Activated naive CD8-positive, alpha-beta T cell treated with anti-CD3 and anti-CD28 coated beads, Interleukin-2, amount 50 U/mL, for 24 hours (primary cell): Measurements from ENCODE around the gene SIGLEC15.
A peak's percentile ranks its signal among the peaks of the same experiment; 100 is the strongest.

ENCODE experiments used
- ATAC-seq: fragments of 150-1000 bp; cut with Tn5 transposase; one replicate; pipeline ENCODE4 v1.10.0; 2021
- DNase-seq: peaks from one replicate; pipeline ENCODE4 v3.0.0; 2021
- H3K27ac Mint-ChIP-seq: one replicate; pipeline ENCODE4 v1.8.0; 2021; ENCODE audit warnings: mild to moderate bottlenecking, mixed read lengths
- H3K27me3 Mint-ChIP-seq: one replicate; pipeline ENCODE4 v1.8.0; 2021; ENCODE audit warnings: mixed read lengths
- H3K36me3 Mint-ChIP-seq: one replicate; pipeline ENCODE4 v1.8.0; 2021; ENCODE audit warnings: low read depth, mixed read lengths
- H3K4me1 Mint-ChIP-seq: one replicate; pipeline ENCODE4 v1.8.0; 2021; ENCODE audit warnings: mixed read lengths
- H3K4me3 Mint-ChIP-seq: one replicate; pipeline ENCODE4 v1.8.0; 2021; ENCODE audit warnings: mild to moderate bottlenecking, moderate library complexity, mixed read lengths
- H3K9me3 Mint-ChIP-seq: one replicate; pipeline ENCODE4 v1.8.0; 2021; ENCODE audit warnings: mixed read lengths

SIGLEC15 gene

DNA sequence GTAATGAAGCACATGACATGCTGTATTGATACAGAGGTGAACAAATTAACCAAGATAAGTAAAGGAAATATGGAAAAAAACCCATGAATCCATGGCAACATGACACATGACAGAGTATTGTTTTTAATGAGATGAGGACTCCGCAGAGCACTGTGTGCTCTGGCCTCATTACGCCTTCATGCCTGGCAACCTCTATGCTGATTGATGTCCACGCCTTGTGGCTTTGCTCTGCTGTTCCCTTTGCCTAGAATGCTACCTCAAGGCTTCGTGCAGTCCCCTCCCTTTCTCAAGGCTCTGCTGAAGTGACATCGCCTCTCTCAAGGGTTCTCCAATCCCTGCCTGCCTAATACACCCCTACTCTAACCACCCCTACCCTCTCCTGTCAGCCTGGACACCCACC is 8.4 kb downstream of the SIGLEC15 start:
- no peaks in the 10 kb centered on the region for H3K36me3 Mint-ChIP-seq
- H3K27ac Mint-ChIP-seq, result no peak overlapping the region
- peaks cover 10% of the 10 kb centered on the region for H3K4me1 Mint-ChIP-seq
- H3K4me3 Mint-ChIP-seq, result no peak overlapping the region
- ATAC-seq (no peak), DNase-seq (no peak)
- peaks cover 31% of the 10 kb centered on the region for H3K27me3 Mint-ChIP-seq
- no peaks in the 10 kb centered on the region for H3K9me3 Mint-ChIP-seq

DNA sequence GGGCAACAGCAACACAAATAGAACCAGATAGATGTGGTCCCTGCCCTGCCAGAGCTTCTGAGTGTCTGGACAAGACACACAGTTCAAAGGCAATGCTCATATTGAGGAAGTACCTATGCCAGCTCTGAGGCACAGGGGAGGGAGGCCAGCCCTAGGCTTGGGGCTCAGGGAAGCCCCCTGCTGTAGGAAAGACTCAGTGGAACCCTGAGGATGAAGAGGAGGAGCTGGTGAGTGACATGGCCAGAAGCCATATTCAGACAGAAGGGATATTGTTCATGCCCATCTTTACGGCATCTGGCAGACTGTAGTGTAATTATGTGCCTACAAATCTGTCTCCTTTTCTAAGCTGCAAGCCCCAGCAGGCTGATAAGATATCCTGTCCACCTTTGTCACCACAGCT is 8.8 kb downstream of the SIGLEC15 start:
- Mint-ChIP-seq H3K4me3 (no peak overlapping the region), H3K27me3 (peaks cover 34% of the 10 kb centered on the region), H3K9me3 (no peaks in the 10 kb centered on the region), H3K4me1 (peaks cover 10% of the 10 kb centered on the region), H3K36me3 (no peaks in the 10 kb centered on the region), H3K27ac (no peak overlapping the region)
- no peak for DNase-seq
- no peak for ATAC-seq

DNA sequence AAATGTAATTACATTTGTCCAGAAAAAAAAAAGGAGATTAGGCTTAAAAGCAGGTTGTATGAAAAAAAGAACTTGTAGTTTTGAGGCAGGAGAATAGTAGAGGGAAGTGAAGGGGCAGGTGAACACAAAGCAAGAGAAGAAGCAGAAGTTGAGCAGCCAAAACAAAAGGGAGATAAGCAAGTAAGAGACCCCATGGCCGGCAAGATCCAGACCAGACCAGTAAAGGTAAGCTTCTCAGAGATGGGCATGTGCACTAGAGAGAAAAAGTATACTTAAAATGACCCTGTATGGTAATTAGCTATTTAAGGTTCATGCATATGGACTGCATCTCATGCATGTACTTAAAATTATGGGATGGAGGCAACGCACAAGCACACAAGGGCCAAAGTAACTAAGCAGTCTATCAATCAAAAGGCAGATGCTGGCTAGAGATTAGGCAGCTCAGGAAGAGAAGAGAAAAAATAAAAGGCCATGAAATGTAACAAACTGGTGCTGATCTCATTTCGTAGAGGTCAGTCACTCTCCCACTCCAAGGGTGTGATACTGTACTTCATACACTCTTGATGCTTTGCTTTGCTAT is 9.7 kb downstream of the SIGLEC15 start:
- H3K27ac Mint-ChIP-seq, result no peak overlapping the region
- peaks cover 40% of the 10 kb centered on the region for H3K27me3 Mint-ChIP-seq

DNA sequence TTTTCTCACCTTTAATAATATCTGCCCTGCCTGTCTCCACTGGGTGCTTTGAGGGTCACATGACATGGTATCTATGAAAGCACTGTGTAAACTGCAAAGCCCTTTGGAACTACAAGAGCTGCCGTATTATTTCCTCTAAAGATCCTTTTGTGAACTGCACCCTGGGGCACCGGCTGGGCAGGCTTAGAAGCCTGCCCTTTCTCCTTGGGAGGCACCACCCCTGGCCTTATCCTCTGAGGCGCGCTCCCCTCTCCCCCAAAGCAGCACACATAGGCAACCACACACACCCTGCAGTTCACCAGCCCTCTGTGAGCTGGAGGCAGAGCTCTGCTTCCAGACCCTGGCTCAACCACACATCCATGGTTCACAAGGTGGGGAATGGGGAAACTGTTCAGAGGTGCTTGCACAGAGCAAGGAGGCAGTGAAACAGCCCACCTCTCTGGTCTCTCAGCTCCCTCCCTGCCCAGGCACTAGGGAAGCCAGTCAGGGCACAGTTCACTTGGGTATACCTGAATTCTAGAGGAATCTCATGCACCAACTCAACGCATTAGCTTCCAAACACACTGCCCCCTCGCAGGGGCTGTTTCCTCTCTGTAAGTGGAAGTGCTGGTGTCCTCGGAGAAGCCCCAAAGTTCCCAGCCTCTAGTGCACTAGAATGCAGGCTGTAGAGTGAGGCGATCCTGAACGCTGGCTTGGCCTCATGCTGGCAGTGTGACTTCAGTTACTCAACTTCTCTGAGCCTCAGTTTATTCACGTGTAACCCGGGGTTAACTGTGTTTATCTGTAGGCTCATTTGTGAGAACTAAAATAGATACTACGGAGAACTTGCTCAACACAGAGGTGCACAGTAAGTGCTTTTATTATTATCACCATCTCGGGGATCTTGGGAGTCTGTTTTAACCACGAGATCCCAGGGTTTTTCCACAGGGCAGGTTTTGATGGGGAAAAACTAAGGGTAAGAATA is 11.0 kb downstream of the SIGLEC15 start:
- Mint-ChIP-seq H3K4me3 (no peak overlapping the region), H3K4me1 (peaks cover 10% of the 10 kb centered on the region), H3K27me3 (peaks cover 38% of the 10 kb centered on the region), H3K27ac (no peak overlapping the region), H3K9me3 (no peaks in the 10 kb centered on the region), H3K36me3 (no peaks in the 10 kb centered on the region)
- ATAC-seq (no peak), DNase-seq (no peak)

More for the DNA sequence above, 9.7 kb downstream of the SIGLEC15 start:
- no peaks in the 10 kb centered on the region for H3K36me3 Mint-ChIP-seq
- H3K4me3 Mint-ChIP-seq, result no peak overlapping the region
- no peak for DNase-seq
- ATAC-seq, result no peak
- no peaks in the 10 kb centered on the region for H3K9me3 Mint-ChIP-seq
- H3K4me1 Mint-ChIP-seq, result peaks cover 10% of the 10 kb centered on the region

DNA sequence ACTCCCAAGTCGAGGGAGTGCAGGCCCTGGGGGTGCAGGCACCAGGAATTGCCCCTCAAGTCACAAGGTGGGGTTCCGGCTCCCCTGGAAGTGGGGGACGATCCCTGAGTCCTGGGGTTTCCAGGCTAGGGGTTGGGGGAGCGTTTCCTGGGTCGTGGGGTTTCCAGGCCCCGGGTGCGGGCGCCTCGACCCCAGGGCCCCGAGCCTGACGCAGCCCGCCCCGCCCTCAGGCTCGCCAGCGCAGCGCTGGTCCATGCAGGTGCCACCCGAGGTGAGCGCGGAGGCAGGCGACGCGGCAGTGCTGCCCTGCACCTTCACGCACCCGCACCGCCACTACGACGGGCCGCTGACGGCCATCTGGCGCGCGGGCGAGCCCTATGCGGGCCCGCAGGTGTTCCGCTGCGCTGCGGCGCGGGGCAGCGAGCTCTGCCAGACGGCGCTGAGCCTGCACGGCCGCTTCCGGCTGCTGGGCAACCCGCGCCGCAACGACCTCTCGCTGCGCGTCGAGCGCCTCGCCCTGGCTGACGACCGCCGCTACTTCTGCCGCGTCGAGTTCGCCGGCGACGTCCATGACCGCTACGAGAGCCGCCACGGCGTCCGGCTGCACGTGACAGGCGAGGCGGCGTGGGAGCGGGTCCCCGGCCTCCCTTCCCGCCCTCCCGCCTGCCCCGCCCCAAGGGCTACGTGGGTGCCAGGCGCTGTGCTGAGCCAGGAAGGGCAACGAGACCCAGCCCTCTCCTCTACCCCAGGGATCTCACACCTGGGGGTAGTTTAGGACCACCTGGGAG is 12.0 kb downstream of the SIGLEC15 start:
- Mint-ChIP-seq H3K4me3 (no peak overlapping the region), H3K27me3 (peaks cover 38% of the 10 kb centered on the region), H3K4me1 (peaks cover 10% of the 10 kb centered on the region), H3K36me3 (no peaks in the 10 kb centered on the region), H3K9me3 (no peaks in the 10 kb centered on the region), H3K27ac (no peak overlapping the region)
- DNase-seq, result peak; percentile 53
- peak; percentile 55 for ATAC-seq

DNA sequence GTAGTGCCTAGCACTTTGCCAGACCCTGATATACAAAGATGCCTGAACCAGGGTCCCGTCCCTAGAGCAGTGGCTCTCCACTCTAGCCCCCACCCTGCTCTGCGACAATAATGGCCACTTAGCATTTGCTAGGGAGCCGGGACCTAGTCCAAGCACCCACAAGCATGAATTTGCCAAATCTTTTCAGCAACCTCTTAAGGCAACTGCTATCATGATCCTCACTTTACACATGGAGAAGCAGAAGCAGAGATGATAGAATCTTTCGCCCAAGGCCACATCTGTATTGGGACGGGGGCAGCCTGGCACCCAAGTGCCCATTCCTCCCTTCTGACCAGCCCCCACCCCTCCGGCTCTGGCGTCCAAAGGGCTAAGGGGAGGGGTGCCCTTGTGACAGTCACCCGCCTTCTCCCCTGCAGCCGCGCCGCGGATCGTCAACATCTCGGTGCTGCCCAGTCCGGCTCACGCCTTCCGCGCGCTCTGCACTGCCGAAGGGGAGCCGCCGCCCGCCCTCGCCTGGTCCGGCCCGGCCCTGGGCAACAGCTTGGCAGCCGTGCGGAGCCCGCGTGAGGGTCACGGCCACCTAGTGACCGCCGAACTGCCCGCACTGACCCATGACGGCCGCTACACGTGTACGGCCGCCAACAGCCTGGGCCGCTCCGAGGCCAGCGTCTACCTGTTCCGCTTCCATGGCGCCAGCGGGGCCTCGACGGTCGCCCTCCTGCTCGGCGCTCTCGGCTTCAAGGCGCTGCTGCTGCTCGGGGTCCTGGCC is 13.0 kb downstream of the SIGLEC15 start:
- H3K27ac Mint-ChIP-seq, result no peak overlapping the region
- H3K4me3 Mint-ChIP-seq, result no peak overlapping the region
- ATAC-seq (no peak), DNase-seq (no peak)
- peaks cover 10% of the 10 kb centered on the region for H3K4me1 Mint-ChIP-seq
- no peaks in the 10 kb centered on the region for H3K36me3 Mint-ChIP-seq
- H3K9me3 Mint-ChIP-seq, result no peaks in the 10 kb centered on the region
- peaks cover 38% of the 10 kb centered on the region for H3K27me3 Mint-ChIP-seq

DNA sequence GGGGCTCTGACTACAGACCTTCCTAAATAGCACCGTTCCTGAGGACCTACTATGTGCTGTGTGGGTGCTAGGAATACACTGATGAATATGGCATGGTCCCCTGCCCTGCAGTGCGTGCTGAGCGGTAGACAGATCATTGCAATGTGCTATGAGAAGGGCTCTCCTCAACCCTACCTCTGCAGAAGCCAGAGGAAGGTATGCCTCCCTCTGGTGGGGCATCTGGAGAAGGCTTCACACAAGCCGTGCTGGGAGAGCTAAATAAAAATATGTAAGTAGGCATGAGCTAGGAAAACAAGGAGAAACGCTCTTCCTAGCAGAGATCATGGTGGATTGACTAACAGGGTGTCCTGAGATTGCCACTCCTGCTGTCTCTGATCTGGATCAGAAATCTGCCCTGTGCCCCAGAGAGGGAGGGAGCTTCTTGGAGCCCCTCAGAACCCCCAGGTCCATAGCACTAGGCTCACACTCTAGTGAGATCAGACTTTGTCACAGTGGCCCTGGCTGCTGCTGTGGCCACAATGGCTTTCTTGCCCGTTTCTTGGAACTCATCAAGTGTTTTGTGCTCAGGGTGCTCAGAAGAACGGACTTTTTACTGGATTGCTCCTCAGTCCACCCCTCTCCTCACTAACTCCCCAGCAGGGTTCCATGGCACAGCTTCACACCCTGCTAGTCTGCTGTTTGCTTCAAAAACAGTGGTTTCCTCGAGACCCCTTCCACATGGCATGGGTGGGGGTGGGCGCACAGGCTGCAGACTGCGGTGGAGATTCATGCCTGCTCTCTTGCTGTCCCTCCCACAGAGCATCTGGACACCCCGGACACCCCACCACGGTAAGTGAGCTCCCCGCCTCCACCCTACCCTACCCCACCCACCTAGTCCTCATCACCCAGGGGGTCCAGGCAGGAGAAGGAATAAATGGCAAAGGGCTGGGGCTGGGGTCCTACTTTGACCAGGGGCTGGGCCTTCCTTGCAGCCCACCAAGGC is 14.2 kb downstream of the SIGLEC15 start:
- Mint-ChIP-seq H3K4me1 (peaks cover 10% of the 10 kb centered on the region), H3K4me3 (no peak overlapping the region), H3K36me3 (no peaks in the 10 kb centered on the region), H3K27me3 (peaks cover 36% of the 10 kb centered on the region), H3K27ac (no peak overlapping the region), H3K9me3 (no peaks in the 10 kb centered on the region)
- peak; percentile 58 for ATAC-seq
- no peak for DNase-seq

DNA sequence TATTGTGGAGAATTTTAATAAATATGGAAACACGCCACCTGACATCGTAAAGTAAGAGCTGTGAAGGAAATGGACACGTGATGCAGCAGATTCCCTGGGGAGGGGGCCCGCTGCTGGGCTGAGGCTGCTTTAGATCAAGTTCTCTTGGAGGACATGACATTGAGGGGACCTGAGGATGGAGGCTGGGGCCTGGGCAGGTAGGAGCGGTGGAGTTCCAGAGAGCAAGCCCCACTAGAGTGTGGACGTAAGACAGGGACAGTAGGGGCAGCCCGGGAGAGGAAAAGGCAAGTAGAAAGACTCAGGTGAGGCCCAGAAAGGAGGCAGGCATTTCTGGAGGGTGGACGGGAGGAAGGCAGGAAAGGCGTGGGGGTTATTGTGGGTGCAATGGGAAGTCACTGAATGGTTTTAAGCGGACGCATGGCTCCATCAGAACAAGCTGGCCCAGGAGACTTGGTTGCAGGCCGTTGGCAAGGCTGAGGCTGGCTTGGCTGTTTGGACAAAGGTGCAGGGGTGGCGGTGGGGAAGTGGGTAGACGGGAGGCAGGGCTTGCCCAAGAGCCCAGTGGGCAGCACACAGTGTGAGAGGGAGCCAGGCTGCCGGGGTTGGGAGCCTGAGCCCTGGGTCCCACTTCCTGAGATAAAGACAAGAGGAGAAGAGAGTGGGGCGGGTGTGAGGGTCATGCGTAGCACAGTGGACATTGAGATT is 15.7 kb downstream of the SIGLEC15 start:
- H3K9me3 Mint-ChIP-seq, result no peaks in the 10 kb centered on the region
- H3K36me3 Mint-ChIP-seq, result no peaks in the 10 kb centered on the region
- DNase-seq, result no peak
- H3K4me3 Mint-ChIP-seq, result no peak overlapping the region
- no peak for ATAC-seq
- H3K27me3 Mint-ChIP-seq, result peaks cover 25% of the 10 kb centered on the region
- no peak overlapping the region for H3K27ac Mint-ChIP-seq
- peaks cover 12% of the 10 kb centered on the region for H3K4me1 Mint-ChIP-seq

DNA sequence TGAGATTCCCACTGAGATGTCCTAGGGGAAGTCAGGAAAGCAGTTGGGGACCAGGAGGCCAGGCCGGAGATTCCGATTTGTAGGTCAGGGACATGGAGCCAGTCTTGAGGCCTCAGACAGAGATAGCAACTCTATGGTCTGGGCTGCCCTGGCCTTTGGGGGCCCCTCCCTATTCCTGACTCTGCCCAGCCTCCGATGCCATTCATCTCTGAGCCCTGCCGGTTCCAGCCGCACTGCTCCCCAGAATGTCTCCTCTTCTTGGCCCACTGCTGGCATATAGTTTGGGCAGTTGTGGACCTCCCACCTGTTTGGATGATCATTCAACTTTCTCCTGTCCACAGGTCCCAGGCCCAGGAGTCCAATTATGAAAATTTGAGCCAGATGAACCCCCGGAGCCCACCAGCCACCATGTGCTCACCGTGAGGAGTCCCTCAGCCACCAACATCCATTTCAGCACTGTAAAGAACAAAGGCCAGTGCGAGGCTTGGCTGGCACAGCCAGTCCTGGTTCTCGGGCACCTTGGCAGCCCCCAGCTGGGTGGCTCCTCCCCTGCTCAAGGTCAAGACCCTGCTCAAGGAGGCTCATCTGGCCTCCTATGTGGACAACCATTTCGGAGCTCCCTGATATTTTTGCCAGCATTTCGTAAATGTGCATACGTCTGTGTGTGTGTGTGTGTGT is 16.4 kb downstream of the SIGLEC15 start:
- Mint-ChIP-seq H3K4me3 (no peak overlapping the region), H3K36me3 (no peaks in the 10 kb centered on the region), H3K4me1 (peaks cover 15% of the 10 kb centered on the region), H3K27ac (no peak overlapping the region), H3K27me3 (peaks cover 21% of the 10 kb centered on the region), H3K9me3 (no peaks in the 10 kb centered on the region)
- ATAC-seq (no peak), DNase-seq (no peak)

DNA sequence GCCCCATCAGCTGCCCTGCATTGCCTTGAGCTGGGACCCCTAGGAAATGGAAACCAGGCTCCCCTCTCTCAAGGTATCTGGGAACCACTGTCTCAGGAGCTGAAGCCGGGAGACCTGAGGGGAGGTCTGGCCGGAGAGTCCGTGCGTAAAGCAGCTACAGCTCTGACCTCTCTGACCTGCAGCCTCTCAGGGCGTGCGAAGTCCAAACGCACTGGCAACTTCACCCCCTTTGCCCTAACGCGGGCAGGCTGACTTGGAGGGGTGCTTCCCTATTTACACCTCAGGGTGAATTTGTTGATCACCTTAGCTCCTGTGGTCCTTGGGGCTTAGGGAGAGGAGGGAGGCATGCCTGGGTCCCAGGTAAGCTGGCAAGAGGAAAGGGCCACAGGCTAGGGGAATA is 17.5 kb downstream of the SIGLEC15 start:
- Mint-ChIP-seq H3K4me3 (no peak overlapping the region), H3K36me3 (no peaks in the 10 kb centered on the region), H3K27me3 (peaks cover 17% of the 10 kb centered on the region), H3K27ac (no peak overlapping the region), H3K9me3 (no peaks in the 10 kb centered on the region), H3K4me1 (peaks cover 24% of the 10 kb centered on the region)
- DNase-seq, result no peak
- no peak for ATAC-seq

DNA sequence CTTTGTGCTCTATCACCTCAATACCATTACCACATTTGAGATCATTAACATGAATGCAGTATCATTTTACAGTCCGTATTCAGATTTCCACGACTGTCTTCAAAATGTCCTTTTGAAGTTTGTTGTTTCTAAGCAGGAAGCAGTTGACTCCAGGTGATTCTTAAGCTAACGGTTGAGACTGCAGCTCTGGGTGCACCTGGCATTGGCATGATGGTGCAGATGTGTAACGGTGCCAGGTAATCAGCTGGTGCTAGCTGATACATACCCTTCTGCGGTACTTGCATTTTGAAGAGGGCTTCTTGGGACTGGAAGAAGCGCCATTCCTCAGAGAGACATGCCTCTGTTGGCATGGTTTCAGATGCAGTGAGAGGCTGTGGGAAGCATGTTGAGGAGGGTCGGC is 19.5 kb downstream of the SIGLEC15 start:
- Mint-ChIP-seq H3K27me3 (peaks cover 2% of the 10 kb centered on the region), H3K36me3 (peaks cover 3% of the 10 kb centered on the region), H3K9me3 (no peaks in the 10 kb centered on the region), H3K27ac (no peak overlapping the region), H3K4me1 (peaks cover 28% of the 10 kb centered on the region), H3K4me3 (no peak overlapping the region)
- ATAC-seq, result no peak
- DNase-seq, result no peak

DNA sequence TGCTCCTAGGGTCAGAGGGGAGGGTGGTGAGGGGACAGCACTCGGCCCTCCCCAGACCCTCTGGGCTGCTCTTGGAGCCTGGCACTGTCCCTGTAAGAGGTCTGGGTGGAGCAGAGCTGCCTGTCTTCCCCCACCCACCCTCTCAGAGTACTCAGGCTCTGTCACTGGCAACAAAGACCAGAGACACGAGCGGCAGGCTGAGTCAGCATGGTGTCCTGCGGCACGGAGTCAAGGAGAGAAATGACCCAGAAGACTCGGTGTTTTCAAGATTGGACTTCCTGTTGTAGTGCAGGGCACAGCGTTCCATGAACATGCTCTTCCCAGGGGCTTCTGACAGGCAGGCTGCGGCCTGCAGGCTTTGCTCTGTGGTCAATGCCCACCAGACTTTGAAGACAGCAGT is 19.9 kb downstream of the SIGLEC15 start:
- H3K27ac Mint-ChIP-seq, result no peak overlapping the region
- H3K9me3 Mint-ChIP-seq, result no peaks in the 10 kb centered on the region
- DNase-seq, result no peak
- peaks cover 3% of the 10 kb centered on the region for H3K36me3 Mint-ChIP-seq
- H3K4me3 Mint-ChIP-seq, result no peak overlapping the region
- H3K27me3 Mint-ChIP-seq, result peaks cover under 1% of the 10 kb centered on the region
- ATAC-seq, result no peak
- peaks cover 28% of the 10 kb centered on the region for H3K4me1 Mint-ChIP-seq
